HK-2 (cell line): ENCODE measurements around the gene KIAA1671.
"Not testable (repeated sequence)": the region's sequence is repeated elsewhere in the genome, so short reads cannot be mapped to it uniquely, and the experiment has no call there.

Experiments
- DNase-seq: peaks from one replicate; pipeline ENCODE4 v3.0.0-alpha.2; 2018; ENCODE audit not compliant: unreplicated experiment

Gene KIAA1671

GRCh38 chr22:24951942-24952836 lies at the start of gene KIAA1671:
Gene KIAA1671, plus strand, starts transcription at chr22:24952716. Its CDS starts 75,284 bp downstream, at chr22:25028000.
- peak; percentile 89 for DNase-seq

DNA sequence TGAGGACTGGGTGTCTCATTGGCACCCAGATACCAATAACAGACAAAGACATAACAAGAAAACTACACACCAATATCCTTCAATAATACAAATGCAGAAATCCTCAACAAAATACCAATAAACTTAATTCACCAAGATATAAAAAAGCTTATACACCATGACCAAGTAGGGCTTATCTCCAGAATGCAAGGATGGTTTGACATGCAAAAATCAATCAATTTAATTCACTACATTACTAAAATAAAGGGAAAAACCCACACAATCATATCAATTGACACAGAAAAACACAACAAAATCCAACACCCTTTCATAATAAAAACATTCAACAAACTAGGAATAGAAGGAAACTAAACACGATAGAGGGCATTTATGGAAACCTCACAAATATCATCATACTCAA lies 46.6 kb upstream of the KIAA1671 start:
- DNase-seq: no peak

- not testable (repeated sequence) for DNase-seq
Measured at GRCh38 chr22:24907101-24907500, 45.4 kb upstream of the KIAA1671 start.

- DNase-seq: no peak
Measured at GRCh38 chr22:24920029-24920428, 32.5 kb upstream of the KIAA1671 start.

DNA sequence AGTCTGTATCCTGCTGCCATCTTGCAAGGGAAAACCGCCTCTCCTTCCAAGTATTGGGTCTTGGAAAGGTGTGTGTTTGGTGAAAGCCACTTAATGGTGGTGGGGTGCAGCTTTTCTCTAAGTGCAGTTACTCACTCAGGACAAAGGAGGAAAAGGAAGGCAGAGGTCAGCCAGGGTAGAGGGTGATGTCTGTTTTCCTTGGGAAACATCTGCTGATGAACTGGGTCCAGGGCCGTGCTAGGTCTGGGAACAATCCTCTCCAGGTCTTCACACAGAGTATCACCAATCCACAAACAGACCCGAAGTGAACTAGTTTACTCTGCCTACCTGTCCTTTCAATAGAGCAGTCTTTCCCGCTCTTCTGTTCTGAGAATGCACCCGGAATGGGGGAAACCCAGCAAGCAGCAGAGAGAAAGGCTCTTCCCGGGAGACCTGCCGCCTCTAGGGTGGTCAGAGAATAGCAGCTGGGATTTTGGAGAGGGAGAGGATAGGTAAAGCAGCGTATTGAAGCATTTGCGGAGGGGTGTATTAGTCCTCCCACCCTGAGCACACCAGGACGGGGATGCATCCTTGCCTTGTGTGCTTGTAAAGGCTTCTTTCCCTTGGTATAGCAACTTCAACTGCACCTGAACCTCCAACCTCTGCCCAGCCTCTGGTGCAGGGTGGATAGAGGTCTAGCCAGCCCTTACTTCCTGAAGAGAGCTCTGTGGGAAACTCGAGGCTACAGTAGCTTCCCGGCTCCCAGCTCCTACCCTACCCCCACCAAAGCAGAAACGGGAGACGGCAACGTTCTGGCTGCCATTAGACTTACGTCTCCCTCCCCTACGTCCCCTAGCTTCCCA lies 26.7 kb upstream of the KIAA1671 start:
- no peak for DNase-seq

DNA sequence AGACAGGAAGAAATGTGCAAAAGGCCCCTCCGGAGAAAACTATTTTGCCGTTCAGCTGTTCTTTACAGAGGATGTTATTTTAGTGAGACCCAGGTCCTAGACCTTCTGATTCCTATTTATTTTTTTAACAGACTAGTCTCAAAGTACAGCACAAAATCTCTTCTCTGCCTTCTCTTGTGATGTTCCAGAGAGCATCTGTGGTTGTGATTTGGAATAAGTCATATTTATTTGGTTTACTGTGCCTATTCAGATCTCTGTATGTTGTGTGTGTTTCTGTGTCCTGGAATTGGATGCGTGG lies 26.1 kb upstream of the KIAA1671 start:
- DNase-seq: no peak

DNA sequence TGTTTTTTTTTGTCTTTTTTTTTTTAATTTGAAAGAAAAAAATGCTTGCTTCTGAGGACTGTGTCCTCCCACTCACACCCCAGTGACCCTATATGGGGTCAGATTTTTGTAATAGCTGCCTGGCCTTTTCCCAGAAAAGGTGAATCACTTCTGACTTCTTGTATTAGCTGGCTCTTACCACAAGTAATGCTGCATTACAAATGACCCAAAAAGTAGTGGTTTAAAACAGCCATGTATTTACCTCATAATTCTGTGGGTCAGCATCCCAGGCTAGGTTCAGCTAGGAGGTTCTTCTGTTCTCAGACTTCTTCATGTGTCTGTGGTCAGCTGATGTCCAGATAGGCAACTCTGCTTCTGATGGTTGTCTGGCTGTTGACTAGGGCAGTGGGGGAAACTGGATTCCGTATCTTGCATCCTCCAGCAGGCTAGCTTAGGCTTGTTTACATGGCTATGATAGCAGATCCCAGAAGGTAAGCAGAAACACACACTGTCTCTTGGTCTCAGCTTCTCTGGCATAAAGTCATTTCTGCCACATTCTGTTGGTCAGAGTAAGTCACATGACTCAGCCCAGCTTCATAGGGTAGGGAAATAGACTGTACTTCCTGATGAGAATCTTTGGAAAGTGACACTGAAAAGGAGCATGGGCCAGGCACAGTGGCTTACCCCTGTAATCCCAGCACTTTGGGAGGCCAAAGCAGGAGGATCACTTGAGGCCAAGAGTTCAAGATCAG lies 25.5 kb upstream of the KIAA1671 start:
- DNase-seq: no peak

GRCh38 chr22:24928322-24928721 lies 24.2 kb upstream of the KIAA1671 start:
- DNase-seq: no peak

DNA sequence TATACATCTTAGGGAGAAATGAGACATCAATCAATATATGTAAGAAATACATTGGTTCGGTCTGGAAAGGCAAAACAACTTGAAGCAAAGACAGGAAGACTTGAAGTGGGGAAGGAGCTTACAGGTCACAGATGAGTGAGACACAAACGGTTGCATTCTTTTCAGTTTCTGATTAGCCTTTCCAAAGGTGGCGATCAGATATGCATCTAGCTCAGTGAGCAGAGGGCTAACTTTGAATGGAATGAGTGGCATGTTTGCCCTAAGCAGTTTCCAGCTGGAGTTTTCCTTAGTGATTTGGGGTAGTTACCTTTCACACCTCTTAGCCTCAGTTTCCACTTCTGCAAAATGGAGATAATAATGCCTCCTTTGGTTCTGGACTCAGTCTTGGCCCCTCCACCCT lies 21.8 kb upstream of the KIAA1671 start:
- no peak for DNase-seq

DNA sequence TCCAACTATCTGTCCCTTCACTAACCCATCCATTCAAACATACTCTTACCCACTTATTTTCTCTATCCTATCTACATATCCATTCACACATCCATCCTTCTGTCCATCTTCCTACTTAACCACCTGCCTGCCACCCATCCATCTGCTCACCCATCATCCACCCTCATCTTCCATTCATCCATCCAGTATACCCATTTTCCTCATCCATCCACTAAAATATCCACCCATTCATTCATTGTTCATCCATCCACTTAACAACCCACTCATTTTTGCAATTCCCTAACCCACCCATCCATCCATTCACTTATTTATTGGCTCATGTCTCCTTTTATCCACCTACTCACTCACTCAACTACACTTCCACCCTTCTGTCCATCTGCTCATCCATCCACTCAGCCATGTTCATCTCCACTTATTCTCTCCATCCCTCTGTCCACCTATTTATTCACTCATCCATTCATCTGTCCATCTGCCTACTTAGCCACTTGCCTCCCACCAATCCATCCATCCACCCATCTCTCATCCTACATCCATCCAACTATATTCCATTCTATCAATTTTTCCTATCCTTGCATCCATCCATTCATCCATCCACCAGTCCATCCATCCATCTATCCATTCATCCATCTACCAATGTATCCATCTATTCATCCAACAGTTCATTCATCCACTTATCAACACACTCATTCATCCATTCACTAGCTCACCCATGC lies 16.6 kb upstream of the KIAA1671 start:
- no peak for DNase-seq

DNA sequence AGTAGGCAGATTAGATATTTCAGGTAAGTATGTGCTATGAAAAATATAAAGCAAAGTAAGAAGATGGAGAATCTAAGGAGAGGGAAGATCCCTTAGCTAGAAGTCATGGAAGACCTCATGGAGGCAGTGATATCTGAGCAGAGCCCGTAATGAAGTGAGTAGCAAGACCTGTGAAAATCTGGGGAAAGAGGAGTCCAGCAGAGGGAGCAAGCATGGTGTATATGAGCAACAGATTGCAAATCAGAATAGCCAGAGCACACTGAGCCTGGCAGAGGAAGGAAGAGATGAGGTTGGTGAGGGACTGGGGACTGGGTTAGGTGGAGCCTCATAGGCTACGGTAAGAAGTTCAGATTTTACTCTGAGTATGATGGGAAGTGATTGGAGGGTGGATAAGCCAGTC lies 15.4 kb upstream of the KIAA1671 start:
- no peak for DNase-seq

GRCh38 chr22:24938741-24939341 lies 13.7 kb upstream of the KIAA1671 start:
- DNase-seq: peak; percentile 21

DNA sequence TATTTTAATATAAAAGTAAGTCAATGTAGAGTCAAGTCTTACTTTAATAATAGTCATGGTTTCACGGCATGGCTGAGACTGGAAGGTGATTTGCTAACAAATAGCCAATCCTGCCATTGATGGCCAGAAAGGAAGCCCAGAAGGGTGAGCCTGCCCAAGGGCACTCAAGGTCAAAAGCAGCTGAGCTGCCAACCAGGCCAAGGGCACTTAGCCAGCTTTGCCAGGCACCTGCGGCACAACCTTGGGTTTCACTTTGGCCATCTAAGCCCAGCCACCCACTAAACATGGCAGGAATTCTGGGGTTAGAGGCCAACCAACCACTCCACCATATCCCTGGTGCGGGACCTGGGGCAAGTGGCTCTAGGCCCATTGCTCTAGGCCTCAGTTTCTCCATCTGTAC lies 10.2 kb upstream of the KIAA1671 start:
- DNase-seq: no peak

DNA sequence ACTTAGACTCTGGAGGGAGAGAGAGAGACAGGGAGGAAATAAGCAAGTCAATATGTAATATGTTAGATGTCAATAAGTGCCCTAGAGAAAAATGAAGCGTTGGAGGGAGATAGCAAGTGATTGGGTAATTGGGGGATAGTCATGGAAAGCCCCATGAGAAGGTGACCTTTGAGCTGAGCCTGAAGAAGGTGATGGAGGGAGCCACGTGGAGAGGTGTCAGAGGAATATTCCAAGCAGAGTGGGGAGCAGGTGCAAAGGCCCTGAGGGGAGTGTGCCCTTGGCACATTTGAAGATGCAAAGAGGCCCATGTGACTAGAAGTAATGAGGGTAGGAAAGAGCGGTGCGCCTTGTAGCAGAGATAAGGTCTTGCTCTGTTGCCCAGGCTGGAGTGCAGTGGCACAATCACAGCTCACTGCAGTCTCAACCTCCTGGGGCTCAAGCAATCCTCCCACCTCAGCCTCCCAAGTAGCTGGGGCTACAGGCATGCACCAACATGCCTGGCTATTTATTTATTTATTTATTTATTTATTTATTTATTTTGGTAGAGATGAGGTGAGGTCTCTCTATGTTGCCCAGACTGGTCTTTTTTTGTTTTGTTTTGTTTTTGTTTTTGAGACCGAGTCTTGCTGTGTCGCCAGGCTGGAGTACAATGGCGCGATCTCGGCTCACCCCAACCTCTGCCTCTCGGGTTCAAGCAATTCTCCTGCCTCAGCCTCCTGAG lies 8.1 kb upstream of the KIAA1671 start:
- no peak for DNase-seq

DNA sequence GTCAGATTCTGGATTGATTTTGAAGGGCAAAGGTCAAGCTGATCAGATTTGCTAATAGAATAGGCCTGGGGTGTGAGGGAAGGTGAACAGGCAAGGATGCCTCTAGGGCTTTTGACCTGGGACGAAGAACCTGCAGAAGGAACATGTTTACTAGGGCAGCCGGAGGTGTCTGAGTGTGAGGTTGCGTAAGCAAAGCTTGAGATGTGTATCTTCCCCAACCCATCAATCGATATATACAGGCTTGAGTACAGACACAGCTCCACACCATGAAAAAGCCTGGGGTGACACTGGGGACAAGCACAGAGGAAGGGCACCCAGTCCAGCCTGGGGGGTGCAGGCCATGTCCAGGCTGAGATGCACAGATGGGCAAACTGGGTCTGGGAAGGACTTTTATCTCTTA lies 7.1 kb upstream of the KIAA1671 start:
- no peak for DNase-seq

GRCh38 chr22:24947383-24947782 lies 5.1 kb upstream of the KIAA1671 start:
- no peak for DNase-seq

- no peak for DNase-seq
Measured at GRCh38 chr22:24947881-24948280, 4.6 kb upstream of the KIAA1671 start.

DNA sequence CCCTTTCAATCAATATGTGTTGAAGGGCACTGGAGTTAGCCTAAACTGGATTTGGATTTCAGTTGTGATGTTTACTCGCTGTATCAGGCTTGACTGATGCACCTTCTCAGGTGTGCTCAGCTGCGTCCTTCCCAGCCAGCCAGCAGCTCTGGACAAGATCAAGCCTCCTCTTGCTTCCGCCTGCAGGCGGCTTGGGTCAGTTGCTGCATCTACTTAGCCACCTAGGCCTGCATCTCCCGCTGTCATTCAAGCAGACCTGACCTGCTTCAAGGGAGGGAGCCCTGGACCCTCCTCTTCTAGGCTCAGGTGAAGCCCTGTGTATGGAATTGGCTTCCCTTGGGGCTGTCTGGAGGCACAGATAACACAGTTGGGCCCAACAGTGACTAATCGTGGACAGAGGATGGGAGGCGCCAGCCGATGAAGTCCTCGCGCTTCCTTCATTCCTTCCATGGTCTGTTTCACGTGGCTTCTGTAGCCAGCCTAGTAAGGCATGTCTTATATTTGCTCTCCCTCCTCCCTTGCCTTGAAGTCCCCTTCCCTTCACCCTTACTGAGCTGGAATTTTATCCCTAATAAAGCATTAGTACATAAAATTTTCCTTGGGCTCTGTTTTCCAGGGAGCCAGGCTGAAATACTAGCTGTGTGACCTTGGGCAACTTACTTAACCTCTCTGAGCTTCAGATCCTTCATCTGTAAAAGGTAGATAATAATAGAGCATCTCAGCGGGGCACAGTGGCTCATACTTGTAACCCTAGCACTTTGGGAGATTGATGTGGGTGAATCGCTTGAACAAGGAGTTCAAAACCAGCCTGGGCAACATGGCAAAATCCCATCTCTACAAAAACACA lies 3.9 kb upstream of the KIAA1671 start:
- DNase-seq: no peak

- DNase-seq: peak; percentile 11
Measured at GRCh38 chr22:24950272-24950902, 2.1 kb upstream of the KIAA1671 start.
